GM12892 (cell line): Measurements from ENCODE around the gene PHOSPHO2.

Source experiments
- DNase-seq: peaks from one replicate; pipeline ENCODE4 v3.0.0; 2011; ENCODE audit not compliant: insufficient read length
- FAIRE-seq: peaks from 2 replicates; lab custom pipeline; 2011; peaks lifted over from hg19 to GRCh38; lab: Jason Lieb, UNC
- POLR2A ChIP-seq: IDR thresholded peaks from 2 replicates; pipeline ENCODE4 v1.6.1; 2011; ENCODE audit warnings: low read depth, low read length, control low read depth
- POLR2AphosphoS5 ChIP-seq: IDR thresholded peaks from 2 replicates; pipeline ENCODE4 v1.6.1; 2011; ENCODE audit warnings: low read depth, low read length, control low read depth
- TAF1 ChIP-seq: IDR thresholded peaks from 2 replicates; pipeline ENCODE4 v1.6.1; 2011; ENCODE audit warnings: low read depth, mild to moderate bottlenecking, control low read depth, low read length, borderline replicate concordance

Gene PHOSPHO2

GRCh38 chr2:169732075-169732474 is 37.8 kb downstream of the PHOSPHO2 start:
- TF ChIP-seq TAF1 (no peak), POLR2A (no peak), POLR2AphosphoS5 (no peak)
- FAIRE-seq (no peak), DNase-seq (no peak)

GRCh38 chr2:169732583-169733358 is 38.5 kb downstream of the PHOSPHO2 start:
- DNase-seq (no peak), FAIRE-seq (no peak)
- TF ChIP-seq POLR2A (no peak), POLR2AphosphoS5 (no peak), TAF1 (no peak)

DNA sequence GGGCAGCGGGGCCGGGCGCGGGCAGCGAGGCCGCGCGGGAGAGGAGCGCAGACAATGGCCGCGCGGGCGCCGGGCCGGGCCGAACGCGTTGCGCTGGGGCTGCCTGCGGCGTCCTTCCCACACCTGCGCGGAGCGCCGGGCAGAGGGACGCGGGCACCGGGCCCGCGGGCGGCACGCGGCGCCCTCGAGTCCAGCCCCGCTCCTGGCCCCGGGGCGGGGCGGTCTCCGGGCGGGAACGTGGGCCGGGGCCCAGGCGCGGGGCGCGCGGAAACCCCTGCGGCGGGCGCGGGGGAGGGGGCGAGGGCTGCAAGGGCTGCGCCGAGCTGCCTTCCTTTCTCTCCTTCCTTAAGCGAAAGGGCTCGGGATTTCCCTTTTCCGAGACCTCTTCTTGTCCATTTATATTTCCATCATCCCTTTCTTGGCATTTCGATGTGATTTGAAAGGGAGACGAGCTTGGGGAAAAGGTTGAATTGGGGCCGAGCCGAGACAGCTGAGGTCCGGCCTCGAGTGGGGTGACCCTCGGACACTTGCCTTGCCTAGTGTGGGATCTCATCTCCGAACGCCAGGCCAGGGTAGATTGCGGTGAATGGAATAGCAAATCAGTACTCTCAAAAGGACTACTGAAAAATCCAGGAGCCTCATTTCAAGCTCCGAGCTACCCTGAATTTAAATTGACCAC is 40.0 kb downstream of the PHOSPHO2 start:
- DNase-seq = peak; percentile 27
- TF ChIP-seq POLR2AphosphoS5 (no peak), POLR2A (no peak), TAF1 (no peak)
- no peak for FAIRE-seq

- TF ChIP-seq POLR2A = no peak
- no peak for TF ChIP-seq TAF1
- TF ChIP-seq POLR2AphosphoS5 = no peak
- DNase-seq = no peak
- FAIRE-seq = no peak
These were observed 41.4 kb downstream of the PHOSPHO2 start for GRCh38 chr2:169735623-169736022.

- DNase-seq = no peak
- TF ChIP-seq TAF1 = no peak
- TF ChIP-seq POLR2A = no peak
- no peak for TF ChIP-seq POLR2AphosphoS5
- FAIRE-seq = no peak
These were observed 42.6 kb downstream of the PHOSPHO2 start for GRCh38 chr2:169736902-169737301.

DNA sequence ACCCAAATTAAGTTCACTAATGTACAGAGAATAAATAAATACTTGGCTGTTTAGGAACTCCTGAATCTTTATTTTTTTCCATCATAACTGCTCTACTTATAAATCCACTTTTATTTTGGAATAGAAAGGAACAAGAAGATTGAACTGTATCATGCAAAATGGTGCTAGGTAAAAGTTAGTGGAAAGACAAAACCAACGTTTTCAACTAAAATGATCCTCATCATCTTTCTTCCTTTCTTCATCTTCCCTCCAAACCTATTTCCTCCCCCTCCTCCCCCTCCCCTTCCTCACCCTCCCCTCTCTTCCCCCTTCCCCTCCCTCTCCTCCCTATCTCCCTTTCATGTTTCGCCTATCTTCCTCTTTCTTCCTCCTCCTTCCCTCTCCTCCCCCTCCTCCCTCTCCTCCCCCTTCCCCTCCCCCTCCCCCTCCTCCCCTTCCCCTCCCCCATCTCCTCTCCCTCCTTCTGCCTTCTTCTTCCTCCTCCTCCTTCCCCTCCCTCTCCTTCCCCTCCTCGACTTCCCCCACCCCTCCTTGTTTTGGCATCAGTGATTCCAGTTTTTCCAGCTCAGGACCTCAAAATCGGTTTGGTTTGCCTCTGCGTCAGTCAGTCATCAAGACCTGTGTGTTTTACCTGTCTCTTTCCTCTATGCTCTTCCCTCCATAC is 44.4 kb downstream of the PHOSPHO2 start:
- no peak for FAIRE-seq
- no peak for TF ChIP-seq TAF1
- TF ChIP-seq POLR2AphosphoS5 = no peak
- TF ChIP-seq POLR2A = no peak
- DNase-seq = no peak

DNA sequence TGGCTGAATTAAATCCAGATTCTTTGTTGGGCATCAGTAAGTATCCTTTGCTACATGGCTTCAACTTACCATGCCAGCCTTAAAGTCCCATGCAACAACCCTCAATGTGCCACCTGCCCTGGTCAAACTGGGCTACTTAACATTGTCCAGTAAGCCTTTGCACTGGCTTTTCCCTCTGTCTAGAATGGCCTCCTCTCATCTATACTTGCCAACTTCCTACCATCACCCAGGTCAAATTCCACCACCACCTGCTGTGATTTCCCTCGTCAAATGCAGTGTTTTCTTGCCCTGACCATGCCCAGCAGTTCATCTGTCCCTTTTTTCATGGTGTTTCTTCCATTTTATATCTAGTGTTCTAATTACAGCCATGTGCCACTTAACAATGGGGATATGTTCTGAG is 45.1 kb downstream of the PHOSPHO2 start:
- FAIRE-seq = no peak
- no peak for DNase-seq

GRCh38 chr2:169743549-169743948 is 49.3 kb downstream of the PHOSPHO2 start:
- no peak for FAIRE-seq
- no peak for TF ChIP-seq POLR2AphosphoS5
- DNase-seq = no peak

More for the DNA sequence above, 45.1 kb downstream of the PHOSPHO2 start:
- TF ChIP-seq TAF1 = no peak
- TF ChIP-seq POLR2A = no peak
- TF ChIP-seq POLR2AphosphoS5 = no peak

DNA sequence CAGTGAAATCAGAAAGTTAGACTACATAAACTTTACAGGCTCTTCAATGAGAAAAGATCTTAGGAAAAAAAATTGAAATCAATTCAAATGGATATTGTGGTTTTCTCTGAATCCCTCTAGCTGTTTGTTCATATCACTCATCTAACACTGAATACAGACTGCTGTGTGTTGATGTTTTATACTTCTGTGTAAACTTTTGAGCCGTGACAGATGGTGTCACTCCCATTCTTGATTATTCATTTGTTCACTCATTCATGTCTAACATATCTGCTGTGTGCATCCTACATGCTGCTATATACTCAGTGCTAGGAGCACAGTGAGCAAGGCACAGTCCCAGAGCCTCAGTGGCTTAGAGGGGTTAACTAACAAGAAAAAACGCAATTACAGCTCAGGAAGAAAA is 52.0 kb downstream of the PHOSPHO2 start:
- DNase-seq (no peak), FAIRE-seq (no peak)
- TF ChIP-seq POLR2A (no peak), POLR2AphosphoS5 (no peak), TAF1 (no peak)

- DNase-seq (no peak), FAIRE-seq (no peak)
- TF ChIP-seq POLR2A (no peak), POLR2AphosphoS5 (no peak), TAF1 (no peak)
These were observed 54.0 kb downstream of the PHOSPHO2 start for GRCh38 chr2:169748319-169748718.
